HG03520 (cell line): ENCODE results near the gene ELF1.
"Not testable (repeated sequence)": the region's sequence is repeated elsewhere in the genome, so short reads cannot be mapped to it uniquely, and the experiment has no call there.

Source experiments
- ATAC-seq: cut with Tn5 transposase; IDR thresholded peaks from one replicate; pipeline ENCODE4 v1.9.1; 2021; ENCODE audit warnings: mild to moderate bottlenecking, moderate library complexity; ENCODE audit not compliant: unreplicated experiment

The ELF1 gene

DNA sequence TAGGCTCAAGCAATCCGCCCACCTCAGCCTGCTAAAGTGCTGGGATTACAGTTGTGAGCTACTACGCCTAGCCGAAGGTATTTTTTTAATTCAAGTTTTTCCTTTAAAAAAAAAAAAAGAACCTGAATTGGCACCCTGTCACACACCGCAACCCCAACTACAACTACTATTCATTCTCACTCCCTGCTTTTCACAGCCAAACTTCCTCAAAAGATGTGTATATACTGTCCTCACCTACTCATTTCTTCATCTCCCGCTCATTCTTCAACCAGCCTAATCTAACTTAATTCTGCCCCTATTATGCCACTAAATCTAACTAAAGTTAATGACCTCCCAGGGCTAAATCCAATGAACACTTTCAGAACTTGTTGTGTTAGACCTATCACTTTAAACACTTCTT is 29.5 kb upstream of the ELF1 start:
- ATAC-seq = no peak

- not testable (repeated sequence) for ATAC-seq
These were observed 23.3 kb upstream of the ELF1 start for GRCh38 chr13:41042419-41042818.

DNA sequence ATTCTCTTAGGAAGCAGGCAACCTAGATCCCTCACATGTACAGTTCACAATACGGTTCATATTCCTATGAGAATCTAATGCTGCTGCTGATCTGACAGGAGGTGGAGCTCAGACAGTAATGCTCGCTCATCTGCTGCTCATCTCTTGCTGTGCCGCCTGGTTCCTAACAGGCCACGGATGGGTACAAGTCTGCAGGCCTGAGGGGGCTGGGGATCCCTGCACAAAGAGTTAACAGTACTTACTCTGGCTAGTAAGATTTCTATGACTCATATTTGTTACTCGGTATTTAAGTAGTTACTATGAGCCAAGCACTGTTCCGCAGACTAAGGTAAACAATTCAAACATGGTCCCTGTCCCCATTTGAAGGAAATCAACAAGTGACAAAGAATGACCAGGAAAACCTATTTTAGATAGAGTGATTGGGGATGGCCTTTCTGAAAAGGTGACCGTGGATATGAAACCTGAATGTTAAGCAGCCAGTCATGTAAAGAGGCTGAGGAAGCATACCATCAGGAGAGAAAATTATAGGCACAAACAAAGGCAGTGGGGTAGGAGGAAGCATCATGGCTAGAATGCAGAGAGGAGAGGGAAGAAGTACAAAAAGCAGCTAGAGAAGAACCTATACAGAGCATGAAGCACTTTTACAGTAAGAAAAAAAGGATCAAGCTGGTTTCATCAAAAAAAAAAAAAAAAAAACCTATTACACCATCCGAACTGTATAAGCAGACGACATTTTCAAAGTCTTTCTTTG is 21.6 kb upstream of the ELF1 start:
- no peak for ATAC-seq

DNA sequence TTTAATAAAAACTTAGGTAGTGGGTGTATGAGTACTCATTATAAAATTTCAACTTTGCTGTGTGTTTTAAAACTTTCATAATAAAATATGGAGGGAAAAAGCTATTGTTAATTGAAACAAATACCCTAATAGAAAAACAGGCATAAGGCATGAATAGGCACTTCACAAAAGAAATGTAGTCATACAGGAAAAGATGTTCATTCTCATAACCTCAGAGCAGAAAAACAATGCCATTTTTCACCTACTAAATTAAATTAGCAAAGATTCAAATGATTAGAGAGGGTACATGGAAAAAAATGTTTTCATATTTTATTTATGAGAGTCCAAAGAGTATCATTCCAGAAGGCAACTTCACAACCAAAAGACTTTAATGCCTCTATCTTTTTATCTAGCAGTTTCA is 20.6 kb upstream of the ELF1 start:
- no peak for ATAC-seq

DNA sequence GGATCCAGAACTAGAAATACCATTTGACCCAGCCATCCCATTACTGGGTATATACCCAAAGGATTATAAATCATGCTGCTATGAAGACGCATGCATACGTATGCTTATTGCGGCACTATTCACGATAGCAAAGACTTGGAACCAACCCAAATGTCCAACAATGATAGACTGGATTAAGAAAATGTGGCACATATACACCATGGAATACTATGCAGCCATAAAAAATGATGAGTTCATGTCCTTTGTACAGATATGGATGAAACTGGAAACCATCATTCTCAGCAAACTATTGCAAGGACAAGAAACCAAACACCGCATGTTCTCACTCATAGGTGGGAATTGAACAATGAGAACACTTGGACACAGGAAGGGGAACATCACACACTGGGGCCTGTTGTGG is 17.4 kb upstream of the ELF1 start:
- ATAC-seq = not testable (repeated sequence)

DNA sequence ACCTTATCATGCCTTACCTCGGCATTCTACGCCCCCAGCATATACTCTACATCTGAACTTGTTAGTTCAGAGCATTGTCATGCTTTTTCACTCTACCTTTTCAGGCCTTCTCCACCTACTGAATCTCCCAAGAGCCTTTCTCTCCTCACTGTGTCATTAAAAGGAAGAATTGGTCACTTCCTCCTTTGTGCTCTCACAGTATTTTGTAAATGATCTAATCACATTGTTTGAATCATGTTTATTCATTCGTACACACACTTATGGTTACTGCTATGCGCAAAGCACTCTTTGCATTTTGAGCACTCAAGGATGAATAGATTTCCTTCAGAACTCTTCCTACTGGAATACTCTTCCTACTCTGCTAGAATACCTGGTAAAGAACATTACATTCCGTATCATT is 15.8 kb upstream of the ELF1 start:
- no peak for ATAC-seq

- ATAC-seq = no peak
These were observed 15.3 kb upstream of the ELF1 start for GRCh38 chr13:41034382-41034781.

DNA sequence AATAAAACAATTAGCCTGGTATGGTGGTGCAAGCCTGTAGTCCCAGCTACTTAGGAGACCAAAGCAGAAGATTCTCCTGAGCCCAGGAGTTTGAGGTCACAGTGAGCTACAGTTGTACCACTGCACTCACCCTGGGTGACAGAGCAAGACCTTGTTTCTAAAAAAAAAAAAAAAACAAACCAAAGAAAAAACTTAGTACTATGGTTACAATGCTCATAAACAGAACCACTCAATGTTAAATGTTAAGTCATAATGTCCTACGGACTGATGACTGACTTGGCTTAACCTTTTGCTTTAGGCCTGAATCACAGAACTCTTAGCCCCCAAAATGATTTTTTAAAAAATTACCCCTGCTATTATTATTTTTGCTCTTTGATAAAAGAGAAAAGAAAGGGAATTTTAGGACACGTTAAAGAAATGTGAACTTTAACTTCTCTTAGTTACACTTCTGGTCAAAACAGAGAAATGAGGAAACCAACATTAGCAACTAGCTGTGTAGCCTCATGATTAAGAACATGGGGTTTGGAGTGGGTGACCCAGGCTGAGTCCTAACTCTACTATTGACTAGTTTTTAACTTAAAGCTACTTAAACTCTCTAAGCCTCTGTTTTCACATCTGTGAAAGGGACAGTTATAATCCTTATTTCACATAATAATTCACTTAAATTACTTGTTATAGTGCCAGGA is 13.7 kb upstream of the ELF1 start:
- no peak for ATAC-seq

DNA sequence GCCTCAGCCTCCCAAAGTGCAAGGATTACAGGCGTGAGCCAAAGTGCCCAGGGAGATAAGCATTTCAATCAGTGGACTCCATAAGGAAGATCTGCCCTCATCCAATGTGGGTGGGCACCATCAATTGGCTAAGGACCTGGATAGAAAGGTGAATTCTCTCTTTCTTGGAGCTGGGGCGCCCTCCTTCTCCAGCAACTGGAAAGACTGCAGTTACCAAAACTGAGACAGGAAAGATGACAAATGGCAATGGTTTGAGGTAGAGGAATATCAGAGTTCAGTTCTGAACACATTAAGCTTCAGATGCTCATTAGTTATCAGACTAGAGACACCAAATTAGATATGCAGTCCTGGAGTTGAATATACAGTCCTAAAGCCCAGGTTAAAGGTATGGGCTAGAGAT is 10.5 kb upstream of the ELF1 start:
- no peak for ATAC-seq

GRCh38 chr13:41028051-41028450 is 8.9 kb upstream of the ELF1 start:
- no peak for ATAC-seq

- ATAC-seq = no peak
These were observed 7.7 kb upstream of the ELF1 start for GRCh38 chr13:41026788-41027187.

DNA sequence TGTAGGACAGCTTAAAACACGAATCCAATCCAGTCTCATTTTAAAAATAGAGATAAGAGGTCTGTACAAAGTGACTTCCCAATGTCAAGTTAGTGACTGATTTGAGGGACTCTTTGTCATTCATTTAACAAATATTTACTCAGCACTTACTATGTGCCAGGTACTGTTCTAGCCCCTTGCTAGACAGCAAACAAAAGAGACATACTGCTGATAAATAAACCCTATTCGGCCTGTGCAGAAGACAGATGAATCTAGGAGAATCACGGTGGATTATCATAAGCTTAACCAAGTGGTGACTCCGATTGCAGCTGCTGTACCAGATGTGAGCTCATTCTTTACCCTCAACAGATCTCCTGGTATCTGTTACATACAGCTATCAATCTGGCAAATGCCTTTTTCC is 6.4 kb upstream of the ELF1 start:
- no peak for ATAC-seq

DNA sequence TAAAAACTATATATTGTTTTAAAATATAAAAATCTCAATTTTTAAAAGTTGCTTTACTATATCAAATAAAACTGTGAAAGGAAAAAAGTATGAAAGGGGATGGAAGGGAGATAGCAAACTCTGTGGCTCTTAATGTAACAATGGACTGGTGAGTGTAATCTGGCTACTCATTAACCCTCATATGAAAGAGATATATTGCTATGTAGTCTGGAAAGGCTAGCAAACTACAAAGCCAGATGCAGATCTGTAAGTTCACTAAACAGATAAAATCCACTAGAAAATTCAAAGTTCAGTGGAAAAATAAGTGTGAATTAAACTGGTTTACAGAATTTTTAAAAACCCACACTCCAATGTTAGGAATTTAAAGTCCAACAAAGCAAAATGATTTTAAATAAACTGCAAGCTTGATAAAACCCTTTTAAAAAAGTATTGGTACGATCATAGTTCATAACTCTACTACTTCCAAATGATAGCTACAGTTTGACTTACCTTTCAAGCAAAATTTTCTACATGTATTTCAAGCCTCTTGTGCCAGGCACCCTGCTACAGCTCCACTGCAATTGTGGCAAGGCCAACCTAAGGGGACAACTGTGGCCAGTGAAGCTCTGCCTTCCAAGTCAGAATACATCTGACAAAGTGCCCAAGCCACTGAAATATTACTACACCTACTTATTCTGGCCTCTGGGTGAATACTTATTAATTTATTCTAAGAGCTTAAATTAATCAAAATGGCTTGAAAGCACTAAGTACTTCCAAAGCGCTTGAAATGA is 647 bp upstream of the ELF1 start:
- ATAC-seq = no peak

GRCh38 chr13:41018602-41018948 is 541 bp downstream of the ELF1 start:
- no peak for ATAC-seq

DNA sequence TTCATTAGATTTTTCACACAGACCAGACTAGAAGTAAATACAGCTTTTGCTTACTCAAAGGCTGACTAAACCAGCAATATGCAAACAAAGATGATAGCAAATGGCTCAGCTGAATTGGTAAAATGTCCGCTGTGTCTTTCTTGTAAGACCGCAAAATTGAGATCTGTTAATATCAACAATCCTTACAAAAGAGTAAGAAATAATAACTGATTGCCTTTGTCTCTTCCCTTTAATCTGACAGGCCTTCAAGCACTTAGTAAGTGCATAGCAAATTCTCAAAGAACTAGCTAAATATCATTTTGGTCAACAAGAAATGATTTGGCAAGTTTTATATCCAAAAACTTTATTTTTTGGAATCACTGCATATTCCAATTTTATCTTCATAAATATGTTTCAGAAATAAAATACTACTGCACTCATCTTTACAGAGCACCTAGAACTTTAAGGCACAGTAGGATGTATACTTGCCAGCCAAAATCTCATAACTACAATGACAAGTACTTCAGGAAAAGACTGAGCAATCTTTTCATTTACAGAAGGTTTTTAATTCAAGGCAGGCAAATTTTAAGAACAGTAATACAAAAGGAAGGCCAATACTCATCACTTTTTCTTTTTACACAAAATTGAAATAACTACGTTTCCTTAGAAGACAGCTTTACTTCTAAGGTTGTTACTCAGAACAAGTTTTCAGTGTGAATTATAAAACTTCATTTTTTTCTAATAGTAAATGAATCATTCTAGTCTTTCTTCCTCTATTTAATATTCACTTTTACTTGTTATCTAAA is 1.1 kb downstream of the ELF1 start:
- no peak for ATAC-seq

DNA sequence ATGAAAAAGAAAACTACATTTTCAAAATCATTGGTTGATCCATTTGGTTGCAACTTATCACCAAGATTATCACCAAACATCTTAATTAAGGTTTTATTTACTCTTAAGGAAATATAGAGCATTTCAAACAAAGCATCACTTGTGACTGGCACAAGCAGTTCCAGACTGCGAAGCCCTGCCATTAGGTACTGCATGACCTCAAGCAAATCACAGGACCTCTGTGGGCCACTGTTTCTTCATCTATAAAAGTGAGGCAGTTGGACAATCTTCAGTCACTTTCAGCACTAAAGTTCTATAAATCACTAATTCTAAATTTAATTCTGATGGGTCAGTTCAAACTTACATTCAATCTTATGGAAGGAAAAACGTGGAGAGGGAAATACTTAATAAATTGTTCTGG is 2.0 kb downstream of the ELF1 start:
- ATAC-seq = no peak

DNA sequence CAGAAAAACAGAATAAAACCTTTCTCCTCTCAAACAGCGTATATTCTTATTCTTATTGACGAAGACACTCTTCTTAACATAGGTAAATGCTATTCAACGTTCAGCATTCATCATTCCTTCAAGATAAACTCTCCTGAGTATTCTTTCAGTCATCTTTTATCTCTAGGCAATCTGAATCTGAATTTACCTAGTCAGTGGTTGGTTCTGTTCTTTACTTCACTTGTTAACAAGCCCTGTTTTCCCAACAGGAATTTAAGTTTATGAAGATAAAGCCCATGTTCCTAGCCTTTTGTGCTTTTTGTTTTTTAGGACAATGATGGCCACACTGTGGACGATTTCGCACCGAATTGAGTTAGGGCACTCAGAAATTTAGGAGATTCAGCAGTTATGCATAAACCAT is 3.2 kb downstream of the ELF1 start:
- ATAC-seq = no peak

GRCh38 chr13:41013835-41014234 is 5.3 kb downstream of the ELF1 start:
- no peak for ATAC-seq

GRCh38 chr13:41012536-41012935 is 6.6 kb downstream of the ELF1 start:
- no peak for ATAC-seq

- ATAC-seq = no peak
These were observed 7.6 kb downstream of the ELF1 start for GRCh38 chr13:41011382-41011956.
